ENCODE results near the gene GGTA1. TPM values are rescaled to one million over a fixed set of nuclear protein-coding genes. Genes with fewer than 3 reads are reported as not detected.

GGTA1 gene
- polyA plus RNA-seq, 1 donor from 2014 or later, result not detected

- Histone ChIP-seq H3K36me3 (ENCODE audit: insufficient read depth, low read length) (no peaks in the 10 kb centered on the region), H3F3A (ENCODE audit: insufficient read depth, low read length, poor library complexity, severe bottlenecking) (no peaks in the 10 kb centered on the region), H3K9ac (ENCODE audit: low read length) (no peak overlapping the region), H3K27ac (ENCODE audit: low read length) (no peak overlapping the region), H3K9me2 (ENCODE audit: insufficient read depth, low read length) (no peaks in the 10 kb centered on the region), H4K20me1 (ENCODE audit: insufficient read depth) (no peaks in the 10 kb centered on the region), H3K4me2 (ENCODE audit: low read length) (no peak overlapping the region), H3K4me3 (ENCODE audit: low read length) (no peak overlapping the region), H2AFZ (ENCODE audit: low read depth, low read length) (no peak overlapping the region), H3K79me2 (replicated peaks; ENCODE audit: insufficient read depth, low read length) (no peaks in the 10 kb centered on the region), H3K9me3 (ENCODE audit: low read length) (no peaks in the 10 kb centered on the region), H3K27me3 (ENCODE audit: insufficient read depth, low read depth, low read length) (no peaks in the 10 kb centered on the region)
- TF ChIP-seq TAF1 (IDR thresholded peaks at IDR 0.05; ENCODE audit: low read depth), result no peak
- no peak for TF ChIP-seq EZH2 (IDR thresholded peaks at IDR 0.05; ENCODE audit: borderline replicate concordance, insufficient read depth, low read length, poor library complexity, severe bottlenecking)
- TF ChIP-seq EP300 (conservative IDR thresholded peaks at IDR 0.05; ENCODE audit: poor library complexity, severe bottlenecking), result no peak
These were observed 64.7 kb downstream of the GGTA1 start for GRCh38 chr9:121434969-121435368.

GRCh38 chr9:121427899-121428298, 71.7 kb downstream of the GGTA1 start:
- no peaks in the 10 kb centered on the region for H3K27me3 ChIP-seq (ENCODE audit: insufficient read depth, low read depth, low read length)
- TF ChIP-seq POLR2AphosphoS5 (IDR thresholded peaks at IDR 0.05) (no peak), TAF1 (IDR thresholded peaks at IDR 0.05; ENCODE audit: low read depth) (no peak), CTCF (IDR thresholded peaks at IDR 0.05; ENCODE audit: poor library complexity, severe bottlenecking) (no peak), REST (IDR thresholded peaks at IDR 0.05; ENCODE audit: borderline replicate concordance) (no peak), MXI1 (conservative IDR thresholded peaks at IDR 0.05; ENCODE audit: poor library complexity, severe bottlenecking) (no peak), EP300 (conservative IDR thresholded peaks at IDR 0.05; ENCODE audit: poor library complexity, severe bottlenecking) (no peak), RAD21 (conservative IDR thresholded peaks at IDR 0.05) (no peak), SMC3 (conservative IDR thresholded peaks at IDR 0.05; ENCODE audit: poor library complexity) (no peak), EZH2 (IDR thresholded peaks at IDR 0.05; ENCODE audit: borderline replicate concordance, insufficient read depth, low read length, poor library complexity, severe bottlenecking) (no peak)

More at GRCh38 chr9:121427899-121428298, 71.7 kb downstream of the GGTA1 start:
- Histone ChIP-seq H3K9ac (ENCODE audit: low read length) (no peak overlapping the region), H3K9me3 (ENCODE audit: low read length) (no peaks in the 10 kb centered on the region), H3K4me2 (ENCODE audit: low read length) (no peak overlapping the region), H3K9me2 (ENCODE audit: insufficient read depth, low read length) (no peaks in the 10 kb centered on the region), H3K36me3 (ENCODE audit: insufficient read depth, low read length) (no peaks in the 10 kb centered on the region), H3F3A (ENCODE audit: insufficient read depth, low read length, poor library complexity, severe bottlenecking) (no peaks in the 10 kb centered on the region), H2AFZ (ENCODE audit: low read depth, low read length) (no peak overlapping the region), H3K79me2 (replicated peaks; ENCODE audit: insufficient read depth, low read length) (no peaks in the 10 kb centered on the region), H4K20me1 (ENCODE audit: insufficient read depth) (no peaks in the 10 kb centered on the region), H3K27ac (ENCODE audit: low read length) (no peak overlapping the region), H3K4me3 (ENCODE audit: low read length) (no peak overlapping the region)

Measured in neural cell (in vitro differentiated cells).